ENCODE results near the gene ANKRD63.
A peak's percentile ranks its signal among the peaks of the same experiment; 100 is the strongest.

ANKRD63 gene

GRCh38 chr15:40247406-40247971 lies 35.4 kb downstream of the ANKRD63 start:
- peaks cover 1 to 15% (median 10%) of the 10 kb centered on the region in 10 experiments for H3K4me1 ChIP-seq
- no peaks in the 10 kb centered on the region for H3K9me3 ChIP-seq (replicated peaks in 1 of 11)
- H3K4me2 ChIP-seq: peak overlapping the region in 7 of 11 experiments; percentile 5 to 24 (median 20); a peak in 7 of 22 replicates
- no peak overlapping the region for H3K9ac ChIP-seq
- peaks cover 23 to 34% (median 30%) of the 10 kb centered on the region in 11 experiments for H3K27me3 ChIP-seq
- H3K4me3 ChIP-seq: no peak overlapping the region
- no peaks in the 10 kb centered on the region for H3K36me3 ChIP-seq
- no peak for TF ChIP-seq Cebpa-rat (IDR thresholded peaks at IDR 0.05)
- H4K20me1 ChIP-seq: peaks cover 0 to 6% (median 0%) of the 10 kb centered on the region in 11 experiments; a peak in 4 of 22 replicates
- no peak overlapping the region for H3K27ac ChIP-seq

- Histone ChIP-seq H3K9ac (no peak overlapping the region), H3K27ac (no peak overlapping the region)
- no peak for TF ChIP-seq Cebpa-rat (IDR thresholded peaks at IDR 0.05)
Measured at GRCh38 chr15:40246496-40247280, 36.2 kb downstream of the ANKRD63 start.

DNA sequence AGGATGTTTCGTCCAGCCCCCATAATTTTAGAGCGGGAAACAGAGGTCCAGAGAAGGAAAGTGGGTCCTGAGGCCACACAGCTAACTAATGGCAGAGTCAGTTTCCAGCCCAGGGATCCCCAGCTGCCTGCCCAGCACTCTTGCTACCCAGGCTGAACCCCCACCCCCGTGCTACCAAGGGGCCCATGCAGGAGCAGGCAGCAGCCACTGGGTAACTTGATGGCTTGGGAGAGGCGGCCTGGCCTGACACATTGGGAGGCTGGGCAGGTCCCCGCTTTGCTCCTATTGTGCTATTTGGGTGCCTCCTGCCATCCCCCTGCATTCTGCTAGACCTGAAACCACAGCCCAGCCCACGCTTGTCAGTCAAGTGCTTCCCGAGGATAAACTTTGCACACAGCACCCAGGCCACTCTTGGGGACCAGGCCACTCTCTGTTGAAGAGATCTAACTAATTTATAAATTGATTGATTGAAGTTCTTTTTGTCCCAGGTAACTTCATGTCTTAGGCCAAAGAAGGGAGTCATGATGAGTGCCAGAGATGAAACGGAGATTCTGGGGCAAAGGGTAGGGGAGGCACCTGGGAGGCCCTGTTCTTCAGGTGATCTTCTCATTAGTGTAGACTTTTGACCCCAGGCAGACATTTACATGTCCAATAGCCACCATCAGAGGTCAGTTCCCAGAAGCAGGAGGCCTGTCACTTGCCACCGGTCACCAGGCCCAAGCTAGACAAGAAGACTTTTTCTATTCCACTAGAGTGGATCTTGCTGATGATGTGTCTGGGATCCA lies 37.0 kb downstream of the ANKRD63 start:
- H3K4me2 ChIP-seq: no peak overlapping the region
- H3K27me3 ChIP-seq: peaks cover 6 to 18% (median 13%) of the 10 kb centered on the region in 11 experiments
- no peak for TF ChIP-seq Cebpa-rat (IDR thresholded peaks at IDR 0.05)
- H3K4me3 ChIP-seq: no peak overlapping the region
- no peaks in the 10 kb centered on the region for H3K36me3 ChIP-seq
- no peak overlapping the region for H3K9ac ChIP-seq
- peaks cover 0 to 15% (median 8%) of the 10 kb centered on the region in 10 experiments; a peak in 15 of 20 replicates for H3K4me1 ChIP-seq
- H3K9me3 ChIP-seq (replicated peaks in 1 of 11): no peaks in the 10 kb centered on the region
- H4K20me1 ChIP-seq: no peaks in the 10 kb centered on the region; a peak in 1 of 22 replicates
- H3K27ac ChIP-seq: no peak overlapping the region

More at GRCh38 chr15:40246496-40247280, 36.2 kb downstream of the ANKRD63 start:
- H3K27me3 ChIP-seq: peaks cover 15 to 26% (median 22%) of the 10 kb centered on the region in 11 experiments
- peaks cover 0 to 15% (median 8%) of the 10 kb centered on the region in 10 experiments; a peak in 14 of 20 replicates for H3K4me1 ChIP-seq
- H3K9me3 ChIP-seq (replicated peaks in 1 of 11): no peaks in the 10 kb centered on the region
- peak overlapping the region in 6 of 11 experiments; percentile 5 to 24 (median 22); a peak in 5 of 22 replicates for H3K4me2 ChIP-seq
- H4K20me1 ChIP-seq: peaks cover 0 to 3% (median 0%) of the 10 kb centered on the region in 11 experiments; a peak in 1 of 22 replicates
- H3K36me3 ChIP-seq: no peaks in the 10 kb centered on the region
- H3K4me3 ChIP-seq: no peak overlapping the region

- H3K9ac ChIP-seq: no peak overlapping the region
- H3K27me3 ChIP-seq: peaks cover 0 to 10% (median 5%) of the 10 kb centered on the region in 11 experiments; a peak in 18 of 22 replicates
- no peak overlapping the region for H3K27ac ChIP-seq
- no peak overlapping the region for H3K4me3 ChIP-seq
- no peaks in the 10 kb centered on the region for H3K9me3 ChIP-seq (replicated peaks in 1 of 11)
- H3K4me1 ChIP-seq: peaks cover 7 to 23% (median 15%) of the 10 kb centered on the region in 10 experiments
- H3K36me3 ChIP-seq: no peaks in the 10 kb centered on the region
- no peaks in the 10 kb centered on the region; a peak in 1 of 22 replicates for H4K20me1 ChIP-seq
- no peak overlapping the region for H3K4me2 ChIP-seq
- no peak for TF ChIP-seq Cebpa-rat (IDR thresholded peaks at IDR 0.05)
Measured at GRCh38 chr15:40244961-40245523, 37.8 kb downstream of the ANKRD63 start.

DNA sequence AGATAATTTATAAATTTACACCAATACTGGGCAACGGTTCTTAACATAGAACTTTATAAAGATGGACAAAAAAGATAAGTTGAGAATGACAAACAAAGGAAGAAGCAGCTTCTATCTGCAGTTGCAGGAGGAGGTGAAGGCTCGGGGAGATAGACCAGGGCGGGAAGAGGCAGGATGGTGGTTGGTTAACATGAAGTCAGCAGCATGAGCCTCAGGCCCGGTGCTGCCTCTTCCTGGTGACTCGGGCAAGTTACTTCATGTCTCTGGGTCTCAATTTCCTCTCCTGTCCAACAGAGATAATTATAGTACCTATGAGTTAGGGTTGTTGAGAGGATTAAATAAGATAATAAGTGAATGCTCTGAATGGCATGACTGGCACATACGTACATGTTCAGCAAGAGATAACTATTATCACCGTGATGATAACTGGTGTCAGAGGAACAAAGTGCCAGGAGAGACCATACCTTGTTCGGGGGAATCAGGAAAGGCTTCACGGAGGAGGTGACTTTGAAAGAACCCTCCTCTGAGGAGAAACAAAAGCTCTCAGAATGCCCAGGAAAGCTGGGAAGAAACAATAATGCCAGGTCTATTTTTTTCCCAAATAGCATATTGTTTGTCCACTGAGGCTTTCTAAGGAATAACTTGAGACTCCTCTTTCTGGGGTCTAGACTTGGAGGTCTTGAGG lies 39.6 kb downstream of the ANKRD63 start:
- peaks cover 0 to 13% (median 9%) of the 10 kb centered on the region in 11 experiments; a peak in 6 of 22 replicates for H3K27me3 ChIP-seq
- no peak overlapping the region for H3K27ac ChIP-seq
- TF ChIP-seq Cebpa-rat (IDR thresholded peaks at IDR 0.05): no peak
- H3K4me2 ChIP-seq: peak overlapping the region in 3 of 11 experiments; percentile 2 to 45 (median 24); a peak in 5 of 22 replicates
- H3K36me3 ChIP-seq: no peaks in the 10 kb centered on the region
- H4K20me1 ChIP-seq: no peaks in the 10 kb centered on the region; a peak in 1 of 22 replicates
- peaks cover 25 to 41% (median 33%) of the 10 kb centered on the region in 10 experiments for H3K4me1 ChIP-seq
- H3K9me3 ChIP-seq (replicated peaks in 1 of 11): no peaks in the 10 kb centered on the region
- no peak overlapping the region for H3K4me3 ChIP-seq
- H3K9ac ChIP-seq: no peak overlapping the region

GRCh38 chr15:40242601-40243000 lies 40.3 kb downstream of the ANKRD63 start:
- H3K36me3 ChIP-seq: no peaks in the 10 kb centered on the region
- no peaks in the 10 kb centered on the region for H3K9me3 ChIP-seq (replicated peaks in 1 of 11)
- H3K4me3 ChIP-seq: no peak overlapping the region
- no peak for TF ChIP-seq Cebpa-rat (IDR thresholded peaks at IDR 0.05)
- peaks cover 25 to 43% (median 35%) of the 10 kb centered on the region in 10 experiments for H3K4me1 ChIP-seq
- peak overlapping the region in 2 of 11 experiments; percentile 2 to 45; a peak in 3 of 22 replicates for H3K4me2 ChIP-seq
- H3K27me3 ChIP-seq: peaks cover 0 to 14% (median 9%) of the 10 kb centered on the region in 11 experiments; a peak in 6 of 22 replicates
- H3K27ac ChIP-seq: no peak overlapping the region
- H3K9ac ChIP-seq: no peak overlapping the region
- H4K20me1 ChIP-seq: no peaks in the 10 kb centered on the region

DNA sequence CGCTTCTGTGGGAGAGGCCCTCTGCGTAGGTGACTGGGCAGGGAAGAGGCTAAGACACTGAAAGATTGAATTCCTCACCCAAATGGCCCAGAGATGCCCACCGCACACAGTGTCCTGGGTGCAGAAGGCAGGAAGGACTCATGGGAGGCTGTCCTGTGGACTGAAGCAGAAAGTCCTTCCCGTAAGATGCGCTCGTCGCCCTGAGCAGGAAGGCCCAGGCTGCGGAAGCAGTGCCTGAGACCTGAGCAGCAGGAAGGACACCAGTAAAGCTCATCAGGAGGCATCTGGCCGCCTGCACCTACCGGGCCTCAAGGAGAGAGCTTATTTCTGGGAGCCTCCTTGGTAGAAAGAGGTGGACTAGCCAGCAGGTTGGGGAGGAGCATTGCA lies 40.7 kb downstream of the ANKRD63 start:
- no peak for TF ChIP-seq Cebpa-rat (IDR thresholded peaks at IDR 0.05)
- H3K9me3 ChIP-seq (replicated peaks in 1 of 11): no peaks in the 10 kb centered on the region
- 0 out of 22 replicates have a peak overlapping the region, but pooled peaks of 1 of the 11 experiments have one; percentile 45 for H3K4me2 ChIP-seq
- H3K4me1 ChIP-seq: peaks cover 25 to 43% (median 32%) of the 10 kb centered on the region in 10 experiments
- H3K27me3 ChIP-seq: peaks cover 0 to 14% (median 9%) of the 10 kb centered on the region in 11 experiments; a peak in 6 of 22 replicates
- no peaks in the 10 kb centered on the region for H3K36me3 ChIP-seq
- no peaks in the 10 kb centered on the region for H4K20me1 ChIP-seq
- H3K4me3 ChIP-seq: no peak overlapping the region
- H3K27ac ChIP-seq: no peak overlapping the region
- no peak overlapping the region for H3K9ac ChIP-seq

All from BLaER1 treated with 17β-estradiol and CSF1 and Interleukin-3, amounts not matched to agents 10 nM and 100 nM (cell line).